ENCODE results near the gene SYNE3.

SYNE3 gene

GRCh38 chr14:95545515-95546168 lies 29.2 kb upstream of the SYNE3 start:
- no peak overlapping the region for H3K27ac ChIP-seq

GRCh38 chr14:95544588-95544987 lies 28.1 kb upstream of the SYNE3 start:
- no peak overlapping the region for H3K27ac ChIP-seq
- TF ChIP-seq CTCF (conservative IDR thresholded peaks at IDR 0.05) (no peak), ZFX (IDR thresholded peaks at IDR 0.05) (no peak)

More at GRCh38 chr14:95545515-95546168, 29.2 kb upstream of the SYNE3 start:
- TF ChIP-seq CTCF (conservative IDR thresholded peaks at IDR 0.05), result no peak
- no peak for TF ChIP-seq ZFX (IDR thresholded peaks at IDR 0.05)

- TF ChIP-seq ZFX (IDR thresholded peaks at IDR 0.05) (no peak), CTCF (conservative IDR thresholded peaks at IDR 0.05) (no peak)
- no peak overlapping the region for H3K27ac ChIP-seq
Observed at GRCh38 chr14:95543021-95543420, 26.6 kb upstream of the SYNE3 start.

GRCh38 chr14:95541932-95542930 lies 25.8 kb upstream of the SYNE3 start:
- H3K27ac ChIP-seq, result no peak overlapping the region
- TF ChIP-seq ZFX (IDR thresholded peaks at IDR 0.05), result no peak
- no peak for TF ChIP-seq CTCF (conservative IDR thresholded peaks at IDR 0.05)

- no peak overlapping the region for H3K27ac ChIP-seq
- TF ChIP-seq ZFX (IDR thresholded peaks at IDR 0.05) (no peak), CTCF (conservative IDR thresholded peaks at IDR 0.05) (no peak)
Observed at GRCh38 chr14:95541346-95541745, 24.9 kb upstream of the SYNE3 start.

- H3K27ac ChIP-seq, result no peak overlapping the region
- TF ChIP-seq CTCF (conservative IDR thresholded peaks at IDR 0.05) (no peak), ZFX (IDR thresholded peaks at IDR 0.05) (no peak)
Observed at GRCh38 chr14:95540236-95540855, 23.9 kb upstream of the SYNE3 start.
